DMS153 treated with DMSO at 0.1 percent for 48 hours (cell line): ENCODE measurements around the gene CYSTM1.

Experiments used
- DNase-seq: peaks from one replicate; lab custom pipeline; 2025; ENCODE audit not compliant: unreplicated experiment; lab: John Stamatoyannopoulos, UW

CYSTM1 gene

GRCh38 chr5:140232731-140233130 is 57.7 kb downstream of the CYSTM1 start:
- no peak for DNase-seq

- no peak for DNase-seq
These were observed 59.5 kb downstream of the CYSTM1 start for GRCh38 chr5:140234377-140234989.

GRCh38 chr5:140235791-140236551 is 61.0 kb downstream of the CYSTM1 start:
- no peak for DNase-seq

GRCh38 chr5:140236891-140237598 is 62.1 kb downstream of the CYSTM1 start:
- no peak for DNase-seq

GRCh38 chr5:140238756-140239155 is 63.8 kb downstream of the CYSTM1 start:
- DNase-seq, result no peak

GRCh38 chr5:140239461-140239860 is 64.5 kb downstream of the CYSTM1 start:
- no peak for DNase-seq

- no peak for DNase-seq
These were observed 65.1 kb downstream of the CYSTM1 start for GRCh38 chr5:140239939-140240700.

GRCh38 chr5:140240987-140241706 is 66.2 kb downstream of the CYSTM1 start:
- peak; percentile 8 for DNase-seq

- DNase-seq, result no peak
These were observed 67.1 kb downstream of the CYSTM1 start for GRCh38 chr5:140242099-140242498.

- no peak for DNase-seq
These were observed 68.0 kb downstream of the CYSTM1 start for GRCh38 chr5:140242890-140243585.

- peak; percentile 20 for DNase-seq
These were observed 68.8 kb downstream of the CYSTM1 start for GRCh38 chr5:140243706-140244250.

- peak; percentile 38 for DNase-seq
These were observed 69.6 kb downstream of the CYSTM1 start for GRCh38 chr5:140244525-140245025.

GRCh38 chr5:140245341-140245740 is 70.4 kb downstream of the CYSTM1 start:
- no peak for DNase-seq

- no peak for DNase-seq
These were observed 70.9 kb downstream of the CYSTM1 start for GRCh38 chr5:140245926-140246325.

GRCh38 chr5:140246378-140247122 is 71.6 kb downstream of the CYSTM1 start:
- no peak for DNase-seq

GRCh38 chr5:140248414-140248813 is 73.4 kb downstream of the CYSTM1 start:
- no peak for DNase-seq

GRCh38 chr5:140249536-140249935 is 74.5 kb downstream of the CYSTM1 start:
- no peak for DNase-seq

GRCh38 chr5:140250386-140250785 is 75.4 kb downstream of the CYSTM1 start:
- DNase-seq, result no peak

- no peak for DNase-seq
These were observed 76.6 kb downstream of the CYSTM1 start for GRCh38 chr5:140251527-140251973.
